Hepatocyte (in vitro differentiated cells): ENCODE results near the gene RASGRF1.

Experiments
- EZH2 ChIP-seq: fragments of 200-600 bp; sonication (generic); IDR thresholded peaks from 2 replicates; pipeline ENCODE4 v1.6.1; 2016; ENCODE audit warnings: antibody characterized with exemption, mild to moderate bottlenecking, borderline replicate concordance
- TF ChIP-seq, protein P1 (sequence below): fragments of 200-600 bp; sonication (generic); IDR thresholded peaks from 2 replicates; pipeline ENCODE4 v1.5.1; 2016; ENCODE audit warnings: antibody characterized with exemption, mild to moderate bottlenecking; ENCODE audit not compliant: poor library complexity

GRCh38 chr15:79101866-79102581 is 11.4 kb upstream of the RASGRF1 start:
- TF ChIP-seq, protein P1, sequence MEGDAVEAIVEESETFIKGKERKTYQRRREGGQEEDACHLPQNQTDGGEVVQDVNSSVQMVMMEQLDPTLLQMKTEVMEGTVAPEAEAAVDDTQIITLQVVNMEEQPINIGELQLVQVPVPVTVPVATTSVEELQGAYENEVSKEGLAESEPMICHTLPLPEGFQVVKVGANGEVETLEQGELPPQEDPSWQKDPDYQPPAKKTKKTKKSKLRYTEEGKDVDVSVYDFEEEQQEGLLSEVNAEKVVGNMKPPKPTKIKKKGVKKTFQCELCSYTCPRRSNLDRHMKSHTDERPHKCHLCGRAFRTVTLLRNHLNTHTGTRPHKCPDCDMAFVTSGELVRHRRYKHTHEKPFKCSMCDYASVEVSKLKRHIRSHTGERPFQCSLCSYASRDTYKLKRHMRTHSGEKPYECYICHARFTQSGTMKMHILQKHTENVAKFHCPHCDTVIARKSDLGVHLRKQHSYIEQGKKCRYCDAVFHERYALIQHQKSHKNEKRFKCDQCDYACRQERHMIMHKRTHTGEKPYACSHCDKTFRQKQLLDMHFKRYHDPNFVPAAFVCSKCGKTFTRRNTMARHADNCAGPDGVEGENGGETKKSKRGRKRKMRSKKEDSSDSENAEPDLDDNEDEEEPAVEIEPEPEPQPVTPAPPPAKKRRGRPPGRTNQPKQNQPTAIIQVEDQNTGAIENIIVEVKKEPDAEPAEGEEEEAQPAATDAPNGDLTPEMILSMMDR: no peak
- TF ChIP-seq EZH2: no peak
